GM19351 (cell line): Measurements from ENCODE around the gene LRP2BP.
"Not testable (repeated sequence)": the region's sequence is repeated elsewhere in the genome, so short reads cannot be mapped to it uniquely, and the experiment has no call there.

Experiments
- ATAC-seq: cut with Tn5 transposase; IDR thresholded peaks from one replicate; pipeline ENCODE4 v1.9.1; 2021; ENCODE audit warnings: mild to moderate bottlenecking, moderate library complexity; ENCODE audit not compliant: unreplicated experiment

Gene LRP2BP

GRCh38 chr4:185362570-185362969 is 33.2 kb downstream of the LRP2BP start:
- ATAC-seq = not testable (repeated sequence)

DNA sequence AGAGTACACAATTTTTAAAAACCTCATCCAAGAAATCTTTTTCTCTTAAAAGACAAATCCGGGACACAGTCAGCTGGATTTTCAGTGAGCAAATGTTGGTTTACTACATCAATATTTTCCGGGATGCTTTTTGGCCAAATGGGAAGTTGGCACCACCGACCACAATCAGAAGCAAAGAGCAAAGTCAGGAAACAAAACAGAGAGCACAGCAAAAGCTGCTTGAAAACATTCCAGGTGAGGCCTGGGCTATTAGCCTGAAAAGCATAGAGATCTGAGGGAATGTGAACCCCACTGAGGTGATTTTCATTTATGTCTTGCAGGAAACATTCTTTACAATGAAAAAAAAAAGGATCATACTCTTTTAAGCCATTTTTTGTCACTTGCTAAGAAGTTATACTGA is 33.9 kb downstream of the LRP2BP start:
- ATAC-seq = no peak

DNA sequence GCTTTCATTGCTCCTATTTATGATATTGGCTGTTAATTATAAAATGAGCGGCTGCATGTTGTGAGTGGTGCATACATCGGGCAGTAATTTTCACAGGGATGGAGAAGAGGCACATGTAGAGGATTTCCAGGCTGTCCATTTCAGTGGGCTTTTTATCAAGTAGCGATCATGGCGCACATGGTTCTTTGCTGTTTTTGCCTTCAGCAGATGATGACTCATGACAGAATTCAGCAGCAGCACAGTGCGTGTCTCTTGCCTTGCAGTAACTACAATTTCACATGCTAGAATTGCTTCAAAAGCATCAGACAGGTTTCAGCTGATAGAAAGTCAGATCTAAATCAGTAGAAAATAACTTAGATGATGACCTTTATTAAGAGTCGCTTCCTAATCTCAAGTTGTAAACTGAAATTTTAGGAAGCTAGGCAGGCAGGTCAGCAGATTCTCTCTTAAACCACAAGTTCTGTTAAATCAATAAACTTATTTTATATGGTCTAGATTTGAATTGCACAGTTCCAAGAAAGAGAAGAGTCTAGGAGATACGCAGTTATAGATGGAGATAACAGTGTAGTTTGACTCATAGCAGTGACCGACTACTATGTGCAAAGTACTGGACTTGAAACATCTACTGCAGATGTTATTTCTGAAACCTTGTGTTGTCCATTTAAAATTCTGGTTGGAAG is 35.8 kb downstream of the LRP2BP start:
- ATAC-seq = no peak

GRCh38 chr4:185358959-185359358 is 36.8 kb downstream of the LRP2BP start:
- ATAC-seq = no peak

DNA sequence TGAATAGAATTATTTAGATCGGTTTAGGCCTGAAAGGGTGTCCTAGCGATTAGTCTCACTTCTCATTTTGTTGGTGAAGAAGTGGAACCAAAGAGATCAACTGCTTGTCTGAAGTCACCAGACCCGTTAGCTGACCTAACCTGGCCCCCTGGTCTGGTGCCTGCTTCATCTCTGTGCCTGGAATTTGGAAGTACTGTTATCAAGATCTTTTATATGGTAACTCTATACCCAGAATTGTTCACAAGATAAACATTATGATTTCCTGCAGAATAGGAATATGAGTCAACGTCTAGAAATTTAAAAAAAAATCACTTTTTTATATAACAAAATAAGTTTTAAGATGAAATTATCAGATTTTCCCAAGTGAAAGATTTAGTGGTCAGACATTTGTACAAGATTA is 37.2 kb downstream of the LRP2BP start:
- ATAC-seq = peak; percentile 48

- no peak for ATAC-seq
Observed at GRCh38 chr4:185357733-185358440, 37.8 kb downstream of the LRP2BP start.

- no peak for ATAC-seq
Observed at GRCh38 chr4:185357211-185357610, 38.5 kb downstream of the LRP2BP start.

GRCh38 chr4:185352741-185353140 is 43.0 kb downstream of the LRP2BP start:
- ATAC-seq = no peak

GRCh38 chr4:185352202-185352601 is 43.5 kb downstream of the LRP2BP start:
- ATAC-seq = no peak

- ATAC-seq = no peak
Observed at GRCh38 chr4:185351691-185352090, 44.0 kb downstream of the LRP2BP start.

- ATAC-seq = no peak
Observed at GRCh38 chr4:185346975-185347601, 48.6 kb downstream of the LRP2BP start.

DNA sequence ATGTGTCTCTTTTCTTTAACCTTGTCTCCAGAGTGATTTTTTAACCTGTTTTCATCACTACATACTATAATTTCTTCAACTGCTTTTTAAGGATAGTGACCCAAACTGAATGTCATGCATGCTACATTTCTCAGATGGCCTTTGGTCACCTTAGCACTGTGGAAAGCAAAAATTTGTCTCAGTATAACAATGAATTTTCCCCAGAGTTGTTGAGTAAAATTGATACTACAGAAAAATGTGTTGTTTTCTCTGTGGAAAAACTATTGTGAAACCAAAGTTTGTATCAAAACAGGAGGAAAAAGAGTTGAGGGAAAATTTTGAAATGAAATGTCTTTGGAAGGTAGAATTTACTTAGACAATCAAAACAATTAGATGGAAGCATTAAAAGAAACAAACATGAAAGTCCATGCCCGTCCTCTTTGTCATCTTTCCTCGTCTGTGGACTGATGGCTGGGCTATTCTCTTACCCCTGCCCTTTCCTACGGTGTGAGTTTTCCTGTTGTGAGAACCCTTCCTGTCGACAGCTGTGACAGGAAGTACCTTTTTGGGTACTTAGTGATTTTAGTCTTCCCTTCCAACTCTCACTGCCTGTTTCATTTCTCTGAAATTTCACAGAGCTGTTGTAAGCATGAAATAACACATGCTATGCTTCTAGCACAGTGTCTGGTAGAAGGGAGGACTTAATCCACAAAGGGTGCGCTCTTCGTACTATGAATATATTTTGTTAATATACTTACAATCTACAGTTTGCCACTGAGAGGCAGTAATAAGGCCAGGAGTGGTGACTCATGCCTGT is 50.8 kb downstream of the LRP2BP start:
- ATAC-seq = peak; percentile 48

GRCh38 chr4:185343726-185344581 is 51.8 kb downstream of the LRP2BP start:
- peak; percentile 26 for ATAC-seq

- ATAC-seq = peak; percentile 70
Observed at GRCh38 chr4:185341841-185342240, 53.9 kb downstream of the LRP2BP start.

GRCh38 chr4:185341377-185341776 is 54.3 kb downstream of the LRP2BP start:
- ATAC-seq = no peak

GRCh38 chr4:185339941-185340340 is 55.8 kb downstream of the LRP2BP start:
- ATAC-seq = peak; percentile 34

- ATAC-seq = no peak
Observed at GRCh38 chr4:185335579-185335978, 60.1 kb downstream of the LRP2BP start.

- ATAC-seq = no peak
Observed at GRCh38 chr4:185334326-185334725, 61.4 kb downstream of the LRP2BP start.

DNA sequence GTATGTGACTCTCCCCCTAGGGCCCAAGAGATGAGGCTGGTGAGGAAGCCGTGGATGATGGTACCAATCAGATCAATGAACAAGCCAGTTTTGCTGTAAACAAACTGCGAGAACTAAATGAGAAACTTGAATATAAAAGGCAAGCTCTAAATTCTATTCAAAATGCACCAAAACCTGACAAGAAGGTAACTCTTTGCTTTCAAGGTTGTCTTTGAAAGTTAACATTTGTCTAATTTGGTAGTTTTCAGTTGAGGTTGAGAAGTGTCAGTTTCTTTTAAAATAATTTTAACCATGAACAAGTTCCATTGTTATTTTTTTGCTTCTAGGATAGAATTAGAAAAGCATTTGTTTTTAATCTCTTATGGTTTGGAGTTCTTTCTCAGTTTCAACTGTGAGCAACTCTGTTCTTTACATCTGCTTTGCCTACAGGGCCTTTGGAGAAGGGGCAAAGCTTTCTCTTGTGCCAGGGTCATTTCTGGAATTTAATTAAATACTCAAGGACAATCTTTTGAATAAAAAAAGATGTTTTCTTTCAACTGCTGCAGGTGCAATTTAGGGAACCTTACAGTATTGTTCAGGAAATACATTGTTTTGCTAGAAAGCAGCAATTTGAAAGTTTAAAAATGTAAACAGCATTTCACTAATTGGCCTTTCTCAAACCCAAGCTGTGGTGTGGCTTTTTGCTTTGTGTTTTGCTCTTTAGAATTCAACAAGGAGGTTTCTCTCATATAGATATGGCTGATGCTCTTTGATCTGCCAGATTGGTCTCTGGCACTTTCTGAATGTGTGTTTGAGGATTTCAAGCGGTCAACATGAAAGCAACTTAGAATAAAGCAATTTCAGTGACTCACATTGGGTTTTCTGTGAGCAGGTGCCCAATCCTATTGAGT is 62.9 kb downstream of the LRP2BP start:
- peak; percentile 77 for ATAC-seq
